Medulla oblongata (tissue), 1 donor: Measurements from ENCODE around the gene FRZB.

Source experiments
- DNase-seq: peaks from one replicate; pipeline ENCODE4 v3.0.0-alpha.2; 2015; ENCODE audit errors: extremely low spot score

The FRZB gene

DNA sequence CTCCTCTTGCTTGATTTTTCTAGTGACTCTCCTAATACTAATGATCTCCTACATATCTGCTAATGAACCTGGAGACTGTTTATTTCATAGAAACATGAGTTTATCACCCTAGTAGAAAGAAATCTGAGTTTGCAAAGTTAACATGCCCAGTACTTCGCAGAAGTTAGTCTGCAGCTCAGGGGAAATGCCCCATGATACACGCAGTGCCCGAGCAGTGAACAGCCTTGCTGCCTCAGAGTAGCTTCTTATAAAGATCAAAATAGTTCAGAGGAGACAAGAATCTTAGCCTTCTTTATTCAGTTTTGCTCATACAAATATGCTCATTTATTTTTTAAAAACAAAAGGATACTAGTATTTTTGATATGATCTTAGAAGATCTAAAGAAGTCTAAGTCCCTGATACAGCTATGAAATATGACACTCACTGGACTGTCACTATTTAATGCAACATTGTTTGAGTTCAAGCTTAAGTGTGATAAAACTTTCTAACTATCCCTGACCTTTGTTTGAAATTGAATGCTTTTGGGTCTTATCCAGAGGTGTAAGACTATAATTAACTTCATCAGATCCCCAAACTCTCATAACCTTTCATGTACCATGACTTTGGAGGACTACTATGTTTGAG is 20.5 kb downstream of the FRZB start:
- DNase-seq: no peak

DNA sequence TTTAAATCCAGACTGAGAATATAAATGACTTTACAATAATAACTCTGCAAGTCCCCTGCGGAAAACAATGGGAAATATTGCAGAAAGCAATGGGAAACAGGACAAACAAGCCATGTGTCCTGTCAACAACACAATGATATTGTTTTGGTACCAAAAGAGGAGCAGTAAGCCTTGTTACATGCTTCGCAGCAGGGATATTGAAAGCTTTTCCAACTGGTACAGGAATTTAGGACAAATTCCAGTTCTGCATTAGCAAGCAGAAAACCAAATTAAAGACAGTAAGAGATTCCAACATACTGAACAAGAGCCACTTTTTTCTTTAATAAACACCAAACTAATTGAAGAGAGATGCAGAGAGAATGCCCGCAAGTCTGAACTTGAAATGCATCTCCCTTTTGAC is 30.0 kb downstream of the FRZB start:
- DNase-seq: no peak

DNA sequence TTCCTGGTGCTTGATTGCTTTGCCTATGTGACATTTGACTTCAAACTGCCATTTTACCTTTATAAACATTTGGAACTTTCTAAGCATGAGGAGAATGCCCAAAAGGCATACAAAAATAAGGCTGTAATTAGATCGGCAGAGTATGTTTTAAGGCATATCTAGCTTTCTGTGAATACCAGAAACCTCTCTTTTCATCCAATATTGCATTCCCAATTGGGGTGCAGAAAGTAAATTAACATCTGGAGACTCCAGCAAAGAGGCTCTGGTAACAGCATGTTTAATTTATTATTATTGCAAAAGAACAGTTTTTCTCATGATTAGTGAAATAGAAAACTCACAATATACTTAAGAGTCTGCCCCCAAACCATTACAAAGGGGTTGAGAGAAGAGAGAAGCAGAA is 32.1 kb downstream of the FRZB start:
- no peak for DNase-seq

DNA sequence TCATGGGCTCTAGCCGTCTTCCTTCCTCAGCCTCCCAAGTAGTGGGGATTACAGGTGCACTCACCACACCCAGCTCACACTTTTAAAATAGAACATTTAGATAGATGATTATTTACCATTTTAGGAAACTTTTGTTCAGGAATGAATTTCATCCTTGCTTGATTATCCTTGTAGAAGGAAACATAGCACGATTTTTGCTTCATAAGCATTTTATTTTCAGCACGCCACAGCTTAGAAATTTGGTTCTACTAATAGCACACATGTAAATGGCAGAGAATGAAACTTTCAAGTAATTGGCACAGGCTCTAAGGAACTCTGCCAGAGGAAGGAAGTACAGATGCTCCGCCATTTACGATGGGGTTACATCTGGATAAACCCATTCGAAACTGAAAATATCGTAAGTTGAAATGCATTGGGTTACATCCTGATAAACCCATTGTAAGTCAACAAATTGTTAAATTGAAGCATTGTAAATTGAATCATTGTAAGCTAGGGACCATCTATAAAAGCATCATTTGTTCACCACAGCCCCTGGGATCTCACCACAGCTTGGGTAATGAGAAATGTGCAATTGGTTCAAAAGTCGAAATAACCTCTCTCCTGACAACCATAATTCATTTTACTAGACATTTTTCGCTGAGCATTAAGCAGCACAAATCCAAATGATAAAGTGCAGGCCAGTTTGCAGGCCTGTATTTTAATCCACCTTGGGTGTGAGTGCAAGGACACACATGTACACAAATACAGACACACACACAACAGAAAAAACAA is 33.2 kb downstream of the FRZB start:
- DNase-seq: no peak

DNA sequence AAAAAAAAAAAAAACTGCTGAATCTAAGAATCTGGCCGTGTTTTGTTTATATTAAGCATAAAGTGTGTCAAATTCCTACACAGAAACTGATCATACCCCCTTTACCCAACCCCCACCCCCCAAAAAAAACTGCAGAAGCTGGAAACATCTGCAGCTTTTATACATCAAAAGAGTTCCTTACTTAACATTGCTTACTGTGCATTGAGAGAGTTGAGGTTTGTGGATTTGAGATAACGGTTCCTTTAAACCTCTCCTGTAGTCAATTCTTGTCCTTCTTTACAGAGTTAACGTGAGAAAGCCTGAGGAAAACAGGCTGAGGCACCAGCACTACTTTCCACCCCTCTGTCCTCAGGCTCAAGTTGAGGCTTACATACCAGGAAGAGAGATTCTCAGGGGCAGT is 34.5 kb downstream of the FRZB start:
- no peak for DNase-seq

DNA sequence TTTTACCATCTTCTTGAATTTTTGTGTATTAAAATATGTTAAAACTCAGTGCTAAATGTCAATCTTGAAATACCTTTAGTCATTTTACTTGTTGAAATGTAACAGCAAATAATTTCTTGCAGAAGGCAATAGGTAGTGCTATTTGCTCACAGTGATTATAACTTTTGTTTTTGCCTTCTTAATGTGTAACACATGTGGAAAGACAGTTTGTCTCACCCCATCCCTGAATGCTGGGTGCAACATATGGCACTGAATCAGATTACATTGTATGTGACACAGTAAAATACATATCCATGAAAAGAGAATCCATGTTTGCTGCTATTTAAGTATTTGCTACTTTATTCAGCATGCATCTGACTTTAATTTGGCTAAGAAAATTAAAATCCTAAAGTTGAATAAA is 35.3 kb downstream of the FRZB start:
- DNase-seq: no peak

DNA sequence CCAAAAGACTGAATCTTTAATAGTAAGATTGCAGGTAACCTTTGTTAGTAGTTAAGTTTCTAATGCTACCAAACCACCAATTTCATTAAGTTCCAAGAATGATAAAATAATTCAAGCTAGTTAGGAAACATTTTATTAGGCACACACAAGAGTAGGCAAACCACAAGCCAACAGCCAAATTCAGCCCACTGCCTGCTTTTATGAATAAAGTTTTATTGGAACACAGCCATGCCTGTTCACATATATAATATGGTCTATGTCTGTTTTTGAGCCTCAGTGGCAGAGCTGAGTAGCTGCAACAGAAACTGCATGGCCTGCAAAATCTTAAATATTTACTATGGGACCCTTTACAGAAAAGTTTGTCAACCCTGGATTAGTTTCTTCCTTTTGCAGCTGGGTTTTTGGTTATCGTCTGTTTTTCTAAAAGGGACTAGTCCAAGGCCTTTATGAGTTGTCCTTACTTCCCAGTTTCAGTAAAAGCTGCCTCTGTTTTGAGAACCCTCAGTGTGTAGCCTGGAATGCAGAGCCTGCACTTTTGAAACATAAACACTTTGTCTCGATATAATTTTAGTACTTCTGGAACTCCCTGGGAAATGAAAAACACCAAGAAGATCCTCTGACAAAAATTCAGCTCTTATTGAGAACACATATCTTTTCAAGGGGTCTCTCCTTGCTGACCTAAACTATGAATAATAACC is 39.1 kb downstream of the FRZB start:
- no peak for DNase-seq

DNA sequence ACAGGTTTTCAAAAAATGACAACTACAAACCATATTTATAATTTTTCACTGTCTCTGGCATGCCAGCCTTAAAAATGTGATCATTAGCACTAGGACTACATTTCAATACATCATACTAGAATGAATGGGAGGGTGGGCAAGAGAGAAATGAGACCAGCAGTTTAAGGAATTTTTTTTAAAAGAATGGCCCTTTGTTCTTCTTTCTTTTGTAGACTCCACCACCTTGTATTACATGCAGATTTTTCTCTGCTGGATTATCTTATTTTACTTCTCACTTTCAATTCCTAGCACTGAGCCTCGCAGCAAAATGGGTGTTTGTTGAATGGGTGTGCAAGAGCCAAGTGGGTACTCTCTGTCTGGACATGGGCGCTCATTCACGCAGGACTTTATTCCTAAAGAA is 39.9 kb downstream of the FRZB start:
- DNase-seq: no peak

DNA sequence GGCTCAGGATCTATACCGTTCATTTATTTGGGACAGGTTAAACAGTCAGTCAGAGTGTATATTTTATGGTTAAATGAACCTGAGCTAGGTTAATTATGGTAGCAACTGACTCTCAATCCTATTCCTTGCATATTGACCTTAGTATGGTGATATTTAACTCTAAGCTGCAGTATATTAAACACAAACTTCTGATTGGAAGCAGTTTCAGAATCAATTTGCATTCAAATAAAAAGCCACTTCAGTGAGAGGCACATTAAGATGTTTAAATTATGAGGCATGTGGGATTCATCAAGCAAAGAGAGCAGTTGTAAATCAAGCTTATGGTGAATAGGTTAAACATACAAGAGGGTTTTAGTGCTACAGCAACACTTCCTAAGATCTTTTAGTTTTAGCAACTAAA is 40.4 kb downstream of the FRZB start:
- no peak for DNase-seq

DNA sequence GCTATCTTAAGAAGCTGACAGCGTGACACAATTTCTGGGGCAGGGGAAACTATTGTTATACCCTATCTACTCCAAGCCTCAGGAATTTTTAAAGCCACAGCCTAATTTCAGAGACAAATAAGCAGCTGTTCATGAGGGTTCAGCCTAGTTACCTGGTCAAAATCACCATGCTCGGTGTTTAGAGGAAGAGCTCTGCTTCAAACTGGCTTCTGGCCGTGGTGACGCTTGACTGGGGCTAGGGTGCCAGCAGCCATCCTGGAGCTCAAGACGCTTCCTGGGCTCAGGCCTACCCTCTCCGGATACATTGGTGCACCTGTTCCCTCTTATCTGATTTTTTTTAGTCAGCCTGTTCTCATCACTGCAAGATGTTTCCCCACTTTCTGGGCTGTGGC is 41.7 kb downstream of the FRZB start:
- no peak for DNase-seq

DNA sequence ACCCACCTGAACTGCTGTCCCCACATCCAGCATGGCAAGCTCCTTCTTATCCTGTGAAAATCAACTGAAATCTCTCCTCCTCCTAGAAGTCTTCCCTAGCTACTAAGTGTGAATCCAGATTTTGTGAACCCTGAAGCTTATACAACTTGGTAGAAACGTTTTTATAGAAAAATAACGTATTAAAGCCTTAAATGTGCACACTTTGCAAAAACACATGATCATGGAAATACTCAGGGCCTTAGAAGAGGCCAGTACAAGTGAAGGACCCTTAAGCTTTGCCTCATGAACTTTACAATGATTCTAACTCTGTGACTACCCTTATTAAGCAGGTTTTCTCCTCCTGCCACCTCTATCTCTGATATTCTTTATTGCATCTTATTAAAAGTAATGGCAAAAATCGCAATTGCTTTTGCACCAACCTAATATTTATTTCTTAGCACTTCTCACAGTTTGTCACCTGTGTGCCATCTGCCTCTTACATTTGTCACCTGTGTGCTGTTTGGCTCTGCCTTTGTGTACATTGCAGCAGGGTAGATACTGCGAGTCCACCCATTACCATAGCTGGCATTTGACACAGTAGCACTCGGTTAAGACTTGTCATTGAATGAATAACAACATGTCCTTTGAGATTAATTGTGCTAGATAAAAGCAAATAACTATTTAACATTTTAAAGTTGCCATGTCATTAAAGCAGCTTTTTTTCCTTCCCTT is 42.2 kb downstream of the FRZB start:
- no peak for DNase-seq

DNA sequence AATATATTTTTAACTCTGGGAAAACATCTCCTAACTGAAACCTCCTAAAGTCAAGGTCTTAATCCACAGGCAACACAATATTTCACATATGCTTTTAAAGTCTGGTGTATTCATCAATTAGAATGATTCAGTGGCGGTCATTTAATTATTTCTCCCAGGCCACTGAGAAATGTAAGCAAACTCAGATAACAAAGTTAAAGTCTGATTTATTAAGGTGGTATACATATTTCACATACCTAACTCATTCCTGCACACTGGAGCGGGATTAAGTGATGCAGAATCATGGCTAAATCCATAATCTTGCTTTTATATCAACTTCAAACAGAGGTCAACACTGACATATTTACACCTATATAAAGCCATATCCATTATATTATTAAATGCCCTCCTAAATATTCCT is 43.7 kb downstream of the FRZB start:
- no peak for DNase-seq

DNA sequence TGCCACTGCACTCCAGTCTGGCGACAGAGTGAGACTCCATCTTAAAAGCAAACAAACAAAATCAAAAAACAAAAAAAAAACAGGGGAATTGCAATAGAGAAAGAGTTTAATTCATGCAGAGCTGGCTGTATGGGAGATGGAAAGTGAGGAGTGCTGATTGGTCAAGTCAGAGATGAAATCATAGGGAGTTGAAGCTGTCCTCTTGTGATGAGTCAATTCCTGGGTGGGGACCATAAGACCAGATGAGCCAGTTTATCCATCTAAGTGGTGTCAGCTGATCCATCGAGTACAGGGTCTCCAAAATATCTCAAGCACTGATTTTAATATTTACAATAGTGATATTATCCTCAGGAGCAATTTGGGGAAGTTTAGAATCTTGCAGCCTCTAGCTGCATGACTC is 45.3 kb downstream of the FRZB start:
- DNase-seq: no peak

DNA sequence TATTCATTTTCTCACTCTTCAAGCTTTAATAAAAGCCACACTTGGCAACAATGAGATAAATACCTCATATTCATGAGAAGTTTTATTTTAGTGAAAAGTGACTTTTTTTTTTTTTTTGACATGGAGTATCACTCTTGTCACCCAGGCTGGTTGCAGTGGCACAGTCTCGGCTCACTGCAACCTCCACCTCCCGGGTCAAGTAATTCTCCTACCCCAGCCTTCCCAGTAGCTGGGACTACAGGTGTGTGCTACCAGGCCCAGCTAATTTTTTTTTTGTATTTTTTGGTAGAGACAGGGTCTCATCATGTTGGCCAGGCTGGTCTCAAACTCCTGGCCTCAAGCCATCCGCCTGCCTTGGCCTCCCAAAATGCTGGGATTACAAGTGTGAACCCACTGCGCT is 47.0 kb downstream of the FRZB start:
- no peak for DNase-seq

DNA sequence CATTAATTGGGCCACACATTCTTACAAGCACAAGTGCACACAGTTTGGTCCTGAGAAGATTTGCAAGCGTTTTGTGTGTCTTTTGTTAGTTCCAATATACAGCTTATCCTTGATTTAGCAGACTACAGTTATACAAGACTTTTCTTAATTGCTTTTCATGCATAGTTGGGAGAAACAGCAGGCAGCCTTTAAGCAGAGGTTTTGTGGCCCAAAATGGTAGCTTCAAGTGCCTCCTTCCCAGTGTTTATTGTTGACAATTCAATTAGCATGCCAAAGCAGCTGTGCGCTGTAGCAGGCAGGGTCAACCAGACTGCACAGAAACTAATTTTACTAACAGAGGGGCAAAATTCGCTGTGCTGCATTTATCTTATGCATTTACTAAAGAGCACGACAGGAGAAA is 47.5 kb downstream of the FRZB start:
- no peak for DNase-seq

DNA sequence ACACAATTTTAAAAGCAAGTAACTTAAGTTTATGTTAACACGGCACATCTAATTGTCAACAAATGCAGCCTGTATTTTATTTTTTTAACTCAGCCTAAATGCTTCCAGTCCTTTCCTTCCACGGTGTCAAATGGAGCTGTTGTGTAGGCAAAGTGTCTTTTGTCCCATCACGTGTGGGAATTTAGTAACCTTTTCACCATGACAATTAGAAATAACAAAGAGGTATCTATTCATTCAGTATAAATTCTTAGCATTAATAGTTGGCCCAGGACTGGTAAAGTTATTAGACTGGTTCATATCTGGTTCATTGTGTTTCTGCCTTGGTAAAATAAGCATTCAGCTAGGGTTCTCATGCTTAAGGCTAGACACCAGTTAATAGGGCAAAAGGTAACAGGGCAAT is 47.9 kb downstream of the FRZB start:
- DNase-seq: no peak

DNA sequence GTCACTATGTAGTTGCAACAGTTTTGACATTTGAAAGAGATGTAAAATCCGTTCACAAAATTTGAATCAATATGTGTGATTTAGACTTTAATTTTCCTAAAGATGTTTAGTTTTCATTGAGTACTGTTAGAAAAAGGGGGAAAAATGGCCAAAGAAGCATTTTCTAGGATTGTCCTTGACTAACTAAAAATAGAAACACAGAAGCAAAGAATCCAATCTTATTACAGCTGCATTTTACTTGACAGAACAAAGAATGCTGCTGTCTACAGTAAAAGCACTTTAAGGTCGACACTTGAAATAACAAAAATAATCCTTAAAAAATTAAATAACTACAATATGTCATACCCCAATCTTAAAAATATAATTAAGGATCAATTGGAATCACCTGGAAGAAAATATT is 48.9 kb downstream of the FRZB start:
- no peak for DNase-seq

DNA sequence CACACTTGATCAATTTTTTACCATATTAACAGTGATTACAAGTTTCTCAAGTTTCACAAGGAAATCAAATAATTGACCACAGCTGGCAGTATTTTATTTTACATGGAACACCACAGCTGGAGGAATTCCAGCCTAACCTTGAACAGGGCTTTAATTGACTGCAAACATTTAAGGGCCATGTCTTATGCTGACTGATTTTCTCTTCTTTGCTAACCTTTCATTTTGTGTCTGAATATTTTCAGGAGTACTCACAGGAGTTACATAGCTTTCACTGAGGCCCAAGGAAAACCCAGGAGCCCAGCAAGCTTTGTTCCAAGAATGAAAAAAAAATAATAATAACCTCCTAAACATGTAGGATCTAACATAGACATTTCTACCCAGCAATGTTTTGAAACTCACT is 49.6 kb downstream of the FRZB start:
- no peak for DNase-seq

DNA sequence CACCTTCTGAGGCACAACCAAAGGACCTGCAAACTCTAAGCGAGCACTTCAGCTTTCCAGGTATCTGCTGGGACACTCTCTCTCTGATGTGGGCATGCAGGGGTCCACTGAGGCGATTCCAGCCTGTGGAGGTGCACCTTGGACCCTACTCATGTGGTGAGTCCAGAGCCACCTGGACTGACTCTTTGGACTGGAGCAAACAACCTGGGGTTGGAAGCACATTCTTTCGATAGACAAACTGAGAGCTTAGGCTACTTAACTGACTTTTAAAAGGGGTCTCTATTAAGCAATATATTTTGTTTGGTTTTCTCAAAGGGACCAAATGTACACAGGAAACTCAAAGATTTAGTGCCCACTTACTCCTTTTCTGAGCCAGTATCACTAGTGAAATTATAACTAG is 51.6 kb downstream of the FRZB start:
- DNase-seq: no peak

DNA sequence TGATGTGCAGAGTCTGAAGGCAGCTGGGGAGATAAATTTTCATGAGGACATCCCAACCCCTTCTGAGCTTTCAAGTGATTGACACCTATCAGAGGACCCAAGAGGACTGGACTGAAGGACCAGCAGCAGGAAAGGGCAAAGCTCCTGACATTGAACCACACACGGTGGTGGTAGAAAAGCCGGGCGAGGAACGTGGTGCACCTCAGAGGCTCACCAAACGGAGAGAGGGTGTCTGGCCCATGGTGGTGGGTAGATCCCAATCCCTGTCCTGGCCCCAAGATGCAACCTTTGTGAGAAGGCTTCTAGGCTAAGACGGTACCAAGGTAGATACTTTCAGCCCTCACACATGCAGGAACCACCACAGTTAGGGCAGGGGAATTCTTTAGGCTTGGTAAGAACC is 52.1 kb downstream of the FRZB start:
- no peak for DNase-seq

DNA sequence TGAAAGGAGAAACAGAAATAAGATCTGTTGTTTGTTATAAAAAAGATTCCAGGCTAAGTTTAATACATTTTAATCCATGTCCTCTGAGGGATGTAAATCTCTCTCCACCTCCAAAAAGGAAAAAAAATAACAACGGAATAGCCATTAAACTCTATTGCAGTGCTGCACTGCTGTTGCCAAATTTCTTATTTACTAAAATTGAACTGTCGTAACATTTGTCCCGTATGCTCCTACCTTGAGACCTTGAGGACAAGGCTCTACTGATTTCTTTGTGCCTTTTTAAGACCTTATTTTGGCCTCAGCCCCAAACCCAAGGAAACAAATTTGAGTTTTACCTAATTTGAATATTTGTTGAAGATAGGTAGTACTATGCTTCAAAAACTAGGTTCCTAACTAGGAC is 56.4 kb downstream of the FRZB start:
- no peak for DNase-seq

DNA sequence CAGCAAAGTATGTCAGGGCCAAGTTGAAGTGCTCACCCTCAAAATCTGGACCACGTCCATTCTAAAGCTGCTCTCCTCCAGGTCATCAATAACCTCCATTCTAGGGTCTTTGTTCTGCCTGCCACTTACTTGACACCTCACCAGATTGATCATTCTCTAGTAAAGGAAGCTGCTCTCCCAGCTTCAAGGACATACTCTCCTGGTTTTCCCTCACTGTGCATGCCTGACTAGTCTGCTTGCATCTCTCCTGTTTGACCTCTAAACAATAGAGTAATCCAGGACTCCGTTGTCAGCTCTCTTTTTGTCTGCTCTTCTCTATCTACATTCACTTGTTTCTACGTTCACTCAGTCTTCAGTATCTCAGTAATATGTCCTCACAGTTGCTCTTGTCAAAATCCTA is 59.1 kb downstream of the FRZB start:
- DNase-seq: no peak

DNA sequence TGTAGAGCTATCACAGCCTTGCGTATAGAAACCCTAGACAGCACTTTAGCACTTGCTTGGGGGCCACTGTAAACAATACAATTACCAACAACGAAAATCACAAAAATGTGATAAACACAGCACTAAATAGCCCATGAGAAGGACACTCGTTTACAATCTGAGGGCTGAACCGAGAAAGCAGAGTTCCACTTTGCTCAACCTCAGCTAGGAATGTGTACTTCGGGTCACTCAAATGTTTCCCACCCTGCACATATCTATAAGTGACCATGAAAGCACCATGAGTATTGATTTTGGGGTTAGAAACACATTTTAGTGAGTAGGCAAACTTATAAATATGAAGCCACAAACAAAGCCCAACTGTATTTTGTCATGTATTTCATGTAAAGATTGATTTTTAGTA is 62.3 kb downstream of the FRZB start:
- DNase-seq: no peak
